Measurements from ENCODE around the gene BACH2. TPM values are rescaled to one million over a fixed set of nuclear protein-coding genes. Genes with fewer than 3 reads are reported as not detected.
A peak's percentile ranks its signal among the peaks of the same experiment; 100 is the strongest.

The BACH2 gene
- total and polyA plus RNA-seq, 2 donors (not counting 1 experiment from before 2014, with no cell fraction given): 2.2 to 2.6 TPM

- no peak overlapping the region for H3K9ac ChIP-seq (ENCODE audit: insufficient read depth, low read length)
- H2AFZ ChIP-seq (ENCODE audit: low read length): no peak overlapping the region
- H3K4me3 ChIP-seq (replicated peaks in 1 of 4; ENCODE audit: control extremely low read depth in 1 of 4, insufficient read depth in 1 of 4, low read depth in 3 of 4, low read length in 4 of 4): no peak overlapping the region
- H3K79me2 ChIP-seq (ENCODE audit: control insufficient read depth, insufficient read depth, low read length): no peaks in the 10 kb centered on the region
- H3K27ac ChIP-seq (ENCODE audit: insufficient read depth, low read length): no peak overlapping the region
- H3K9me3 ChIP-seq (ENCODE audit: control insufficient read depth, insufficient read depth, low read depth, low read length): no peaks in the 10 kb centered on the region
- H3K27me3 ChIP-seq (ENCODE audit: control insufficient read depth, insufficient read depth, low read length): no peaks in the 10 kb centered on the region
- no peaks in the 10 kb centered on the region for H3K36me3 ChIP-seq (ENCODE audit: control insufficient read depth, insufficient read depth, low read length)
- no peaks in the 10 kb centered on the region for H4K20me1 ChIP-seq (ENCODE audit: control insufficient read depth, extremely low read depth, insufficient read depth, low read length)
- no peak for TF ChIP-seq EZH2 (IDR thresholded peaks at IDR 0.05; ENCODE audit: low read length, missing control alignments)
- peak; percentile 16 to 49 for TF ChIP-seq CTCF (conservative IDR thresholded peaks at IDR 0.05 in 1 of 2, IDR thresholded peaks at IDR 0.05 in 1 of 2; ENCODE audit: low read depth in 1 of 2, low read length in 2 of 2)
- no peak overlapping the region for H3K4me2 ChIP-seq (ENCODE audit: extremely low read depth, insufficient read depth, low read length)
- H3K4me1 ChIP-seq (ENCODE audit: control insufficient read depth, extremely low read depth, insufficient read depth, low read length): peaks cover 3% of the 10 kb centered on the region
- no peak for DNase-seq (ENCODE audit: low read depth in 2 of 2)
Observed at GRCh38 chr6:90179190-90180169, 117.2 kb downstream of the BACH2 start.

GRCh38 chr6:90178384-90178855, 118.2 kb downstream of the BACH2 start:
- H3K4me3 ChIP-seq (replicated peaks in 1 of 4; ENCODE audit: control extremely low read depth in 1 of 4, insufficient read depth in 1 of 4, low read depth in 3 of 4, low read length in 4 of 4): no peak overlapping the region
- no peaks in the 10 kb centered on the region for H3K79me2 ChIP-seq (ENCODE audit: control insufficient read depth, insufficient read depth, low read length)
- no peak overlapping the region for H2AFZ ChIP-seq (ENCODE audit: low read length)
- H3K27ac ChIP-seq (ENCODE audit: insufficient read depth, low read length): no peak overlapping the region
- no peaks in the 10 kb centered on the region for H4K20me1 ChIP-seq (ENCODE audit: control insufficient read depth, extremely low read depth, insufficient read depth, low read length)
- H3K4me1 ChIP-seq (ENCODE audit: control insufficient read depth, extremely low read depth, insufficient read depth, low read length): peaks cover 3% of the 10 kb centered on the region
- DNase-seq (ENCODE audit: low read depth in 2 of 2): no peak
- peak overlapping the region; percentile 16 for H3K4me2 ChIP-seq (ENCODE audit: extremely low read depth, insufficient read depth, low read length)
- H3K27me3 ChIP-seq (ENCODE audit: control insufficient read depth, insufficient read depth, low read length): no peaks in the 10 kb centered on the region
- H3K36me3 ChIP-seq (ENCODE audit: control insufficient read depth, insufficient read depth, low read length): no peaks in the 10 kb centered on the region
- TF ChIP-seq CTCF (conservative IDR thresholded peaks at IDR 0.05 in 1 of 2, IDR thresholded peaks at IDR 0.05 in 1 of 2; ENCODE audit: low read depth in 1 of 2, low read length in 2 of 2) (no peak), EZH2 (IDR thresholded peaks at IDR 0.05; ENCODE audit: low read length, missing control alignments) (no peak)
- H3K9me3 ChIP-seq (ENCODE audit: control insufficient read depth, insufficient read depth, low read depth, low read length): no peaks in the 10 kb centered on the region
- no peak overlapping the region for H3K9ac ChIP-seq (ENCODE audit: insufficient read depth, low read length)

GRCh38 chr6:90177544-90178383, 118.9 kb downstream of the BACH2 start:
- H3K9me3 ChIP-seq (ENCODE audit: control insufficient read depth, insufficient read depth, low read depth, low read length): no peaks in the 10 kb centered on the region
- no peaks in the 10 kb centered on the region for H3K27me3 ChIP-seq (ENCODE audit: control insufficient read depth, insufficient read depth, low read length)
- no peak overlapping the region for H2AFZ ChIP-seq (ENCODE audit: low read length)
- no peak overlapping the region for H3K27ac ChIP-seq (ENCODE audit: insufficient read depth, low read length)
- H4K20me1 ChIP-seq (ENCODE audit: control insufficient read depth, extremely low read depth, insufficient read depth, low read length): no peaks in the 10 kb centered on the region
- H3K9ac ChIP-seq (ENCODE audit: insufficient read depth, low read length): no peak overlapping the region
- peak overlapping the region; percentile 16 for H3K4me2 ChIP-seq (ENCODE audit: extremely low read depth, insufficient read depth, low read length)
- H3K4me1 ChIP-seq (ENCODE audit: control insufficient read depth, extremely low read depth, insufficient read depth, low read length): peaks cover 3% of the 10 kb centered on the region
- no peak for DNase-seq (ENCODE audit: low read depth in 2 of 2)
- TF ChIP-seq EZH2 (IDR thresholded peaks at IDR 0.05; ENCODE audit: low read length, missing control alignments): no peak
- no peak for TF ChIP-seq CTCF (conservative IDR thresholded peaks at IDR 0.05 in 1 of 2, IDR thresholded peaks at IDR 0.05 in 1 of 2; ENCODE audit: low read depth in 1 of 2, low read length in 2 of 2)
- no peaks in the 10 kb centered on the region for H3K79me2 ChIP-seq (ENCODE audit: control insufficient read depth, insufficient read depth, low read length)
- no peak overlapping the region for H3K4me3 ChIP-seq (replicated peaks in 1 of 4; ENCODE audit: control extremely low read depth in 1 of 4, insufficient read depth in 1 of 4, low read depth in 3 of 4, low read length in 4 of 4)
- H3K36me3 ChIP-seq (ENCODE audit: control insufficient read depth, insufficient read depth, low read length): no peaks in the 10 kb centered on the region

All from fibroblast of lung (primary cell).